GM12878 (cell line): ENCODE measurements around the gene AQP9. TPM values are rescaled to one million over a fixed set of nuclear protein-coding genes. Genes with fewer than 3 reads are reported as not detected.

Experiments
- ATAC-seq: fragments of 200-7000 bp; cut with Tn5 transposase; 3 replicates; pipeline ENCODE4 v1.9.1; 2020; ENCODE audit warnings: mild to moderate bottlenecking, moderate library complexity
- BruUV-seq: library from RNA; stranded (reverse); fragments of 400-500 nt; replicated peaks from 2 replicates; lab custom pipeline; 2021; lab: Mats Ljungman, UMichigan
- CTCF ChIA-PET: fragments of 300-600 bp; sonication (Branson Sonifier 250); formaldehyde crosslinking; extraction: SDS; loops from one replicate; lab custom pipeline; 2021; ENCODE audit warnings: inconsistent platforms; lab: Yijun Ruan, JAX
- POLR2A ChIA-PET: fragments of 350-600 bp; formaldehyde crosslinking; extraction: SDS; loops from one replicate; lab custom pipeline; 2021; ENCODE audit warnings: inconsistent platforms; lab: Charles Lee
- RAD21 ChIA-PET: fragments of 300-600 bp; sonication (Branson Sonifier 250); formaldehyde crosslinking; loops from one replicate; lab custom pipeline; 2023; ENCODE audit warnings: antibody characterized with exemption; ENCODE audit not compliant: unreplicated experiment; lab: Charles Lee
- SMC1A ChIA-PET: fragments of 300-600 bp; sonication (Branson Sonifier 250); formaldehyde crosslinking; loops from one replicate; lab custom pipeline; 2023; ENCODE audit not compliant: unreplicated experiment, uncharacterized antibody; lab: Charles Lee
- DNase-seq: peaks from one replicate; pipeline ENCODE4 v3.0.0-alpha.2; 2011; ENCODE audit warnings: low read depth, low spot score
- FAIRE-seq: peaks from 3 replicates; lab custom pipeline; 2011; peaks lifted over from hg19 to GRCh38; lab: Jason Lieb, UNC
- H2AFZ ChIP-seq: 2 replicates; pipeline ENCODE4 v1.6.0; 2011; ENCODE audit warnings: low read depth, low read length, control low read depth; ENCODE audit not compliant: control insufficient read depth
- H3K27ac ChIP-seq: 2 replicates; pipeline ENCODE4 v1.5.1; 2011; ENCODE audit warnings: control low read depth; ENCODE audit not compliant: control insufficient read depth, insufficient read depth
- H3K27me3 ChIP-seq, 2 experiments: replicated peaks in 1 of 2; 2 replicates each; pipeline versions ENCODE4 v1.6.0 to v1.6.1; 2011; ENCODE audit warnings: low read length in 1 of 2; ENCODE audit not compliant: control insufficient read depth in 2 of 2, insufficient read depth in 2 of 2
- H3K36me3 ChIP-seq, 2 experiments: 2 replicates each; pipeline ENCODE4 v1.5.1; 2011; ENCODE audit warnings: low read length in 1 of 2; ENCODE audit not compliant: control insufficient read depth in 2 of 2, insufficient read depth in 2 of 2
- H3K4me1 ChIP-seq: 2 replicates; pipeline ENCODE4 v1.6.1; 2011; ENCODE audit warnings: mild to moderate bottlenecking, low read length, moderate library complexity, mixed read lengths; ENCODE audit not compliant: control insufficient read depth, insufficient read depth
- H3K4me2 ChIP-seq: 2 replicates; pipeline ENCODE4 v1.6.0; 2011; ENCODE audit warnings: control low read depth; ENCODE audit not compliant: control insufficient read depth, insufficient read depth
- H3K4me3 ChIP-seq: fragments of 200-600 bp; sonication (generic); 2 replicates; pipeline ENCODE4 v1.5.1; 2016
- H3K79me2 ChIP-seq: 2 replicates; pipeline ENCODE4 v1.6.0; 2011; ENCODE audit warnings: low read length; ENCODE audit not compliant: control insufficient read depth, insufficient read depth
- H3K9ac ChIP-seq: 2 replicates; pipeline ENCODE4 v1.8.0; 2011; ENCODE audit warnings: low read length, control low read depth, mixed read lengths; ENCODE audit not compliant: control insufficient read depth, insufficient read depth
- H3K9me3 ChIP-seq: replicated peaks from 3 replicates; pipeline ENCODE4 v1.5.1; 2011; ENCODE audit warnings: mild to moderate bottlenecking, low read length; ENCODE audit not compliant: control insufficient read depth, insufficient read depth
- H4K20me1 ChIP-seq: 2 replicates; pipeline ENCODE4 v1.6.0; 2011; ENCODE audit not compliant: control insufficient read depth, insufficient read depth
- BCL11A ChIP-seq: IDR thresholded peaks from 2 replicates; pipeline ENCODE4 v1.6.1; 2011; ENCODE audit warnings: low read depth, low read length
- EP300 ChIP-seq, 2 experiments: fragments of 150-350 bp in 1 of 2; IDR thresholded peaks; 2 replicates each; pipeline ENCODE4 v1.6.1; 2011 to 2012; ENCODE audit warnings: low read depth in 2 of 2, low read length in 2 of 2, borderline replicate concordance in 1 of 2, improper control_type of control experiment in 1 of 2, inconsistent platforms in 1 of 2; ENCODE audit not compliant: control insufficient read depth in 1 of 2
- PML ChIP-seq: IDR thresholded peaks from 2 replicates; pipeline ENCODE4 v1.6.1; 2012; ENCODE audit warnings: low read length, inconsistent platforms
- RB1 ChIP-seq: fragments of 450-650 bp; formaldehyde crosslinking; IDR thresholded peaks from 2 replicates; pipeline ENCODE4 v1.6.1; 2017; ENCODE audit warnings: mild to moderate bottlenecking, borderline replicate concordance
- SUPT20H ChIP-seq: IDR thresholded peaks from 2 replicates; pipeline ENCODE4 v1.6.1; 2011; ENCODE audit warnings: low read depth, mild to moderate bottlenecking, low read length, moderate library complexity, borderline replicate concordance; ENCODE audit not compliant: control insufficient read depth
- YBX1 ChIP-seq: fragments of 450-650 bp; IDR thresholded peaks from 2 replicates; pipeline ENCODE4 v1.6.1; 2016; ENCODE audit warnings: antibody characterized with exemption
- ZNF207 ChIP-seq: fragments of 450-650 bp; IDR thresholded peaks from 2 replicates; pipeline ENCODE4 v1.6.1; 2014; ENCODE audit warnings: antibody characterized with exemption, mild to moderate bottlenecking, borderline replicate concordance
- ZNF622 ChIP-seq: fragments of 450-650 bp; IDR thresholded peaks from 2 replicates; pipeline ENCODE4 v1.6.1; 2017; ENCODE audit warnings: mild to moderate bottlenecking, inconsistent platforms
- whole genome bisulfite sequencing: methylation state at CpG from one replicate; pipeline ENCODE4 v1.1.6; 2016; ENCODE audit warnings: low lambda C conversion rate; ENCODE audit not compliant: insufficient replicate concordance, insufficient coverage; ENCODE audit errors: missing lambda C conversion rate; 5-methylcytosine and 5-hydroxymethylcytosine counted together
- in situ Hi-C: fragments of 300-500 bp; cut with MboI; formaldehyde crosslinking; loops from 9 replicates; pipeline ENCODE4 v1.14.3; 2018; ENCODE audit warnings: mixed read lengths
- intact Hi-C: fragments of 100-400 bp; cut with micrococcal nuclease; formaldehyde crosslinking; loops from one replicate; pipeline ENCODE4 v1.14.2; 2022; ENCODE audit not compliant: unreplicated experiment
- polyA plus RNA-seq, 11 experiments: library from polyadenylated mRNA; depleted of rRNA in 4 of 11; unstranded in 6 of 11; stranded (reverse) in 5 of 11; fragments of >200 nt; fragmentation: Nextera tagmentation in 4 of 11; fragmentation: Illumina TruSeq in 1 of 11; extraction: Ambion mirVana in 4 of 11; extraction: Trizol in 1 of 11; gene quantifications; 1 replicate in 1 of 11; 2 replicates in 10 of 11; pipeline versions ENCODE4 v1.2.1 to v1.2.3, GENCODE V29; 2011 to 2016; ENCODE audit warnings: inconsistent platforms in 2 of 11, missing spikeins in 2 of 11, low read depth in 1 of 11
- total RNA-seq, 4 experiments: library from RNA; depleted of rRNA in 3 of 4; stranded (reverse); fragments of >200 nt in 3 of 4; fragmentation: Illumina TruSeq in 1 of 4; extraction: Trizol in 1 of 4; gene quantifications; 2 replicates each; pipeline versions ENCODE4 v1.2.1 to v1.2.3, GENCODE V29; 2013 to 2021

Gene AQP9
- total and polyA plus RNA-seq, 10 of the 15 experiments (the other 5 are each of a cell fraction or from before 2014, with no cell fraction given), result 0.05 to 3.0 (median 0.22) TPM

DNA sequence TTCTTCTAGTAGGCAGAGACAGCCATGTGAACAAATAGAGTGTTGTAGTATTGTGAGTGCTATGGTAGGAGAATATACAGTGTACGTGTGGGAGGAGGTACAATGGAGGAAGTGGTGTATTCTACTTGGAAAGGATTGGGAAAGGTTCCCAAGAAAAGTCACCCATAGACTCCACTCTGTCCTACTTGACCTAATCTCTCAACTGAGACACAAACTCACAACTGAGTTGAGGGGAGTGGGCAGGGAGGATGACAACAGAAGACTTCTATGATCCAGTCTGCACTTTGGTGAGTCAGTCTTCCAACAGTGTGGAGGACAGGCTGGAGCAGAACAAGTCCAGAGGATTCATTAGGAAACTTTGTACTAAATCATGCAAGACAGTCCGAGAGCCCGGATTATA is 28.8 kb upstream of the AQP9 start:
- Histone ChIP-seq H3K4me3 (no peak overlapping the region), H3K4me1 (no peaks in the 10 kb centered on the region), H3K27ac (no peak overlapping the region), H3K9me3 (no peaks in the 10 kb centered on the region), H3K79me2 (no peaks in the 10 kb centered on the region), H3K9ac (no peak overlapping the region), H4K20me1 (no peaks in the 10 kb centered on the region), H3K4me2 (no peak overlapping the region), H2AFZ (no peak overlapping the region), H3K36me3 (no peaks in the 10 kb centered on the region), H3K27me3 (no peaks in the 10 kb centered on the region; a peak in 1 of 4 replicates)
- CTCF ChIA-PET, result no interaction called here
- no peak for DNase-seq
- RAD21 ChIA-PET, result no interaction called here
- SMC1A ChIA-PET, result interaction anchor here (1.3 kb wide), 1 partner anchor 10 kb away, joined by 3 read pairs; no protein-coding TSS in a partner anchor
- POLR2A ChIA-PET, result no interaction called here
- intact Hi-C loops, result no loop called here
- no peak for FAIRE-seq
- TF ChIP-seq EP300 (IDR thresholded peaks at IDR 0.05; ENCODE audit: borderline replicate concordance in 1 of 2, control insufficient read depth in 1 of 2, low read depth in 2 of 2, low read length in 2 of 2) (no peak), PML (no peak), SUPT20H (no peak), YBX1 (no peak), ZNF207 (no peak), RB1 (no peak)
- BruUV-seq, result no TSS peak
- 19% methylated on average over 3 of the region's 3 CpGs for WGBS
- no peak for ATAC-seq
- in situ Hi-C loops, result no loop called here

DNA sequence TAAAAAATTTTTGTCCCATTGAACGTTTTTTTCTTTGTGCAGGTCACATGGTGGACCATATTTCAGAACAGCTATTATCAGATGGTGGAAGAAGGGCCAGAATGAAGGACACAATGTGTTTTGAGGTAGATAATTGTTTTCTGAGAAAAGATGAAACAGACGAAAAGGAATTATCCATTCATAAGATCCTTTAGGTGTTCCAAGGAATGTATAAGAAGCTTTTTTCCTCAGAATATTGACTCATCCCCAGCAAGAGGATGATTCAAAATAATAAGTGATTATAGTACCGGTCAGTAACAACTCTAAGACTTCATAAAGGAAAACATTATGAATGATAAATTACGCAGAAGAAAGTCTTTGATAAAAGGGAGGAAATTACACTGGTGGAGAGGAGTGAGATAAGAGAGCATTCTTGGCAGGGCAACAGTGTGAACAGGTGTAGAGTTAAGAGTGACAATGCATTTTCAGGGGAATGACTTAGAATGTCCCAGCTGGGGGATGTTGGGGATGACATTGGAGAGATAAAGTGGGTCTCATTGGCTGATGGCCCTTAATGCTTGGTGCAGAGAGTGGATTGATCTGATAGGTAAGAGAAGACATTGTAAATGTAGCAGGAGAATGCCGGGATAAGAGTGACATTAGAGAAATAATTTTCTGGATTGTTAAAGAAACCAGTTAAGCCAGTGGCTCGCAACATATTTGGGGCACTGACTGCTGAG is 27.0 kb upstream of the AQP9 start:
- ATAC-seq, result no peak
- H3K27me3 ChIP-seq, result no peaks in the 10 kb centered on the region; a peak in 1 of 4 replicates
- H3K4me2 ChIP-seq, result no peak overlapping the region
- H3K79me2 ChIP-seq, result no peaks in the 10 kb centered on the region
- ChIA-PET SMC1A (no interaction called here), POLR2A (no interaction called here), RAD21 (no interaction called here), CTCF (interaction anchor here (1.0 kb wide), 1 partner anchor 41 kb away, joined by 3 read pairs; no protein-coding TSS in a partner anchor)
- H3K36me3 ChIP-seq, result no peaks in the 10 kb centered on the region
- BruUV-seq, result no TSS peak
- TF ChIP-seq ZNF622, result no peak
- TF ChIP-seq BCL11A, result no peak
- H2AFZ ChIP-seq, result no peak overlapping the region
- H3K4me1 ChIP-seq, result no peaks in the 10 kb centered on the region
- in situ Hi-C loops (no loop called here), intact Hi-C loops (no loop called here)
- WGBS, result 30% methylated on average over 6 of the region's 6 CpGs
- no peaks in the 10 kb centered on the region for H3K9me3 ChIP-seq
- no peak for FAIRE-seq
- H4K20me1 ChIP-seq, result no peaks in the 10 kb centered on the region
- H3K27ac ChIP-seq, result no peak overlapping the region
- no peak overlapping the region for H3K9ac ChIP-seq
- no peak for DNase-seq
- H3K4me3 ChIP-seq, result no peak overlapping the region
